ENCODE measurements around the gene TEX54.
"Not testable (repeated sequence)": the region's sequence is repeated elsewhere in the genome, so short reads cannot be mapped to it uniquely, and the experiment has no call there.

TEX54 gene

GRCh38 chr11:62832336-62833234 lies at the start of gene TEX54:
TSS of gene TEX54 (minus strand) at chr11:62832841.
- DNase-seq = peak; percentile 48

GRCh38 chr11:62882431-62882749 lies 49.7 kb upstream of the TEX54 start:
- no peak for DNase-seq

GRCh38 chr11:62881579-62882430 lies 49.2 kb upstream of the TEX54 start:
- DNase-seq = peak; percentile 96

- peak; percentile 93 for DNase-seq
Observed at GRCh38 chr11:62880803-62881578, 48.4 kb upstream of the TEX54 start, which contains the start of gene SLC3A2. TSS of gene SLC3A2 (plus strand) at chr11:62880896. CDS start at chr11:62881024, 128 bp downstream.

- DNase-seq = no peak
Observed at GRCh38 chr11:62880231-62880802, 47.7 kb upstream of the TEX54 start.

GRCh38 chr11:62879235-62879978 lies 46.8 kb upstream of the TEX54 start:
- DNase-seq = peak; percentile 36

GRCh38 chr11:62876712-62877111 lies 44.1 kb upstream of the TEX54 start:
- DNase-seq = no peak

- no peak for DNase-seq
Observed at GRCh38 chr11:62875698-62876478, 43.2 kb upstream of the TEX54 start.

- DNase-seq = no peak
Observed at GRCh38 chr11:62874851-62875250, 42.2 kb upstream of the TEX54 start.

- DNase-seq = no peak
Observed at GRCh38 chr11:62865635-62866034, 33.0 kb upstream of the TEX54 start.

- DNase-seq = no peak
Observed at GRCh38 chr11:62863687-62864335, 31.2 kb upstream of the TEX54 start.

- not testable (repeated sequence) for DNase-seq
Observed at GRCh38 chr11:62861564-62862192, 29.0 kb upstream of the TEX54 start.

GRCh38 chr11:62860835-62861563 lies 28.4 kb upstream of the TEX54 start:
- DNase-seq = no peak

- DNase-seq = not testable (repeated sequence)
Observed at GRCh38 chr11:62859281-62859703, 26.7 kb upstream of the TEX54 start.

GRCh38 chr11:62858201-62858600 lies 25.6 kb upstream of the TEX54 start:
- DNase-seq = no peak

- no peak for DNase-seq
Observed at GRCh38 chr11:62857541-62857982, 24.9 kb upstream of the TEX54 start.

GRCh38 chr11:62856333-62856895 lies 23.8 kb upstream of the TEX54 start:
- no peak for DNase-seq

GRCh38 chr11:62855571-62856332 lies 23.1 kb upstream of the TEX54 start:
- peak; percentile 97 for DNase-seq
